CD4-positive, alpha-beta T cell treated with Interleukin-17A for 1 hour (primary cell): ENCODE results near the gene UPB1.
A peak's percentile ranks its signal among the peaks of the same experiment; 100 is the strongest.
"Not testable (repeated sequence)": the region's sequence is repeated elsewhere in the genome, so short reads cannot be mapped to it uniquely, and the experiment has no call there.

ENCODE experiments used
- DNase-seq: peaks from one replicate; pipeline ENCODE4 v3.0.0-alpha.2; 2020

Gene UPB1

GRCh38 chr22:24504956-24505736 lies 10.0 kb downstream of the UPB1 start:
- DNase-seq = no peak

- no peak for DNase-seq
These were observed 11.8 kb downstream of the UPB1 start for GRCh38 chr22:24506802-24507438.

- DNase-seq = no peak
These were observed 12.6 kb downstream of the UPB1 start for GRCh38 chr22:24507716-24508115.

GRCh38 chr22:24510637-24511625 lies 15.8 kb downstream of the UPB1 start:
- DNase-seq = no peak

- DNase-seq = no peak
These were observed 16.9 kb downstream of the UPB1 start for GRCh38 chr22:24512043-24512442.

GRCh38 chr22:24513378-24514240 lies 18.5 kb downstream of the UPB1 start:
- no peak for DNase-seq

DNA sequence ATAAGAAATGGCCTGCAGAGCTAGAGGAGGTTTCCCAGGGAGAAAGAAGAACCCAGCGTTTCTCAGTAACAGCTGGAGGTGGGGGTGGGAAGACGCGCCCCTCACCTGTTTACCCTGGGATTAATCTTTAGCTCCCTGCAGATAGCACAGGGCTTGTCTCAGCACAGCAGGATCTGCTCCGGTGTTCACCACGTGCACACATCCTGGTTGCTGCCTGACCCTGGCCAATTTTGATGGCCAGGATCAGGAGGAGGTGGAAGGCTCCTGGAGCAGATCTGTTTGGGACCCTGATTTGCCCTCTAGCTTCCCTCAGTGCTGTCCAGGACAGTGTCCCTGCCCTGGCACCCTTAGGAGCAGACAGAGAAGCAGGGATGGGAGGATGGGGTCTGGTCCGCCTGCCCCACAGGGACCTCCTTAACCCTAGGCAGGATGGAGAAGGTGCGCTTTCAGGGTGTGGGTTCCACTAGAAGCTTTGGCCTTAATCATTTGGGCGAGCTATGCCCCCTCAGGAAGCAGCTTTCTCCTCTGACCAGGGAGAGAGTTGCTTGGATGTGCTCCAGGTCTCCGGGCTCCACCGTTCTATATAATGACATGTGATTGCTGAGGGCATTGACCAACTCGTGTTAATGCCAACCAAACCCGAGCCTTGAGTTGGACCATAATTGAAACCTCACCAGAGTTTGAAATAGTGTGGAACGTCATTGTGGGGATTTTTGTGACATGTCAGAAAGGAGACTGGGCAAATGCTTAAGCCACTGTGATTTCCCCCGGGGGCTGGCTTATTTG lies 19.3 kb downstream of the UPB1 start:
- no peak for DNase-seq

GRCh38 chr22:24515027-24515338 lies 19.9 kb downstream of the UPB1 start:
- no peak for DNase-seq

DNA sequence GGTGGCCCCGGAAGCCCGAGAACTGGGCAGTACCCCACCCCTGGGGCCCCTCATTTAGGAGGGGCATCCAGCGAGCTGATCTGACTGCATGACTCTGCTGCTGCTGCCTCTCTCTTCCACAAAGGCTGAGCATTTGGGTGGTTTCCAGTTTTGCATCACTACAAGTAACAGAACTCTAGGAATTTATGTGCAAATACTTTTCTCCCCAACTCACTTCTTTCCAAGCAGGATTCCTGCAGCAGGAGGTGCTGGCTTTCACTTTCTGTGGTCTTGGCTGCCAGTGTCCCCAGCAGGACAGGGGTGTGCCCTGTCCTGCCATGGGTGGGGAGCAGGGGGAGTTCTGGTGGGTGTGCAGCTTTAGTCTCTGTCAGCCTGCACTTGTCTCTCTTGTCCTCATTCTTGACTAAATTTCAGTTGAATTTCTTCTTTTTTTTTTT lies 21.2 kb downstream of the UPB1 start:
- no peak for DNase-seq

DNA sequence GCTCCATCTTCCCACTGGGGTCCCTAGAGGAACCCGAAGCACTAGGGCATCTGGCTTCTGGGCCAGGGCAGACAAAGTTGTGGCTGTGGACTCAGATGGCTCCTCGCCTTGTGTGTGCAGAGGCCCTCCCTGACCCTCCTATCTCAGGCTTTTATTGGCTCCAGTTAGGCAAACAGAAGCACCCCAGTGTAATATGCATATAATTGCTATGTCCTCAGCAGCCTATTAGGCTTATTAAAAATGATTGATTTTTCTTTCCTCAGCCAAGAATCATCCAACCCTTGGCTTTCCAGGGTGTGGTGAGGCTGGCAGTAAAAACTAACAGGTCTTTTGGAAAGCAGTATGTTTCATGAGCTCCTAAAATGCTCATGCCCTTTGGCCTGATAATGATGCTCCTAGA lies 22.3 kb downstream of the UPB1 start:
- no peak for DNase-seq

DNA sequence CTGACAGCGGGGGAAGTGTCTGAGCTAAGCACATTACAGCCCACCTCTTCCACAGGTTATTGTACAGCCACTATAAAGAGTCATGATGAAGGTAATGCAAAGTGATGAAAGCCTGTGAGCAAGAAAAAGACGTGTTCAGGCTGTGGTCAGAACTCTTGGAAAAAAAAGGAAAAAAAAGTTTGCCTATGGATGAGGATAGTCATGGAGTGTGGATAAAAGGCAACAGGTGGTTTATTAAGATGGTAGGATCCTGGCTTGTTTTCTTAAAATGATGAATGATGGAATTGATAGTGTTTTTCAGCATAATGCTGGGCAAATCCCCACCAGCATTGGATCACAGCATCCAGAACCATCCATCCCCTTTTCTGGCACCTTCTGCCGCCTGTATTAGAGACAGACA lies 23.1 kb downstream of the UPB1 start:
- no peak for DNase-seq

DNA sequence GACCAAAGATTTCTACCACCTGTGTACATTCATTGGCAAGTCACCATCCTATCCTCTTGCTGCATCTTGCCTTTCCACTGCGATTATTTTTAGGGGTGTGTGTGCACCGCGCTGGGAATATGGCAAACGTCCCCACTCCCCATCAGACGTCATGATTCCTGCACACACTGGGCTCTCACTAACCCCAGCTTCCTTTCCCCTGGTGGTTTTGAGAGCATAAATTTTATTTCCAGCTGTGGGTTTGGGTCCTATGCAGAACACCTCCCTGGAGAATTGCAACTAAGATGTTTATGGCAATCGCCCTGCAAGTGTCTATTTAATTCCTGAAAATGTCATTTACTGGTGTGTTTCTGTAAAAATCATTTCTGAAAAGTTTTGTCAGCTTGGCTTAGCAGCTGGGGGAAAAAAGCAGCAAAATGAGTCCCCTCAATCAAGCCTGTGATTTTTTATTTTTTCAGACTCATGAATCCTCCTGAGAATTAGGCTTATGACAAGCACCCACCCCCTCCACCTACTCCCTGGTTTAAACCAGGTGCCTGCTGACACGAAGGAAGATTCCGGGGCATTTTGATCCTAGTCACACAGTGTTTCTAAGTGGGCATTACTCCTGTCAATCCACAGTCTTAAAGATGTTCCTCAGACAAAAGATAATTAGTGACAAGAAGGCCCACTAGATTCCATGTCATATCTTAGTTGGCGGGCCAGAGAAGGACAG lies 23.8 kb downstream of the UPB1 start:
- no peak for DNase-seq

DNA sequence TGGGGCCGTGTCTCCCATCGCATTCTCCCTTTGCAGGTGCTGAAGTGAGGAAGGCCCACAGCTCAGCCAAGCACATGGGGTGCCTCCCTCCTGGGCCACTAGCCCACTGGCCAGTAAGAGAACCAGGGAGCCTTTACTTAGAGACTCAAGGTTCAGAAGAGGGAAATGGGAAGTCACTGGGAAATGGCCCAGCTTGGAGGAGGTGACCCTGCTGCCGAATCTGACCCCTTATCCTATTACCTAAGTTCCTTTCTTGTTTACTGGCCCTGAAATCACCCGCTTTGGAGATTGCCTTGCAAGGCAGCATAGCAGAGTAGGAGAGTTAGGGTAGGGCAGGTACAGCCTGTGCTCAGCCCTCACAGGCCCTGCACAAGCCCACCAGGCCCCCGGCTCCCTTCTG lies 24.4 kb downstream of the UPB1 start:
- no peak for DNase-seq

DNA sequence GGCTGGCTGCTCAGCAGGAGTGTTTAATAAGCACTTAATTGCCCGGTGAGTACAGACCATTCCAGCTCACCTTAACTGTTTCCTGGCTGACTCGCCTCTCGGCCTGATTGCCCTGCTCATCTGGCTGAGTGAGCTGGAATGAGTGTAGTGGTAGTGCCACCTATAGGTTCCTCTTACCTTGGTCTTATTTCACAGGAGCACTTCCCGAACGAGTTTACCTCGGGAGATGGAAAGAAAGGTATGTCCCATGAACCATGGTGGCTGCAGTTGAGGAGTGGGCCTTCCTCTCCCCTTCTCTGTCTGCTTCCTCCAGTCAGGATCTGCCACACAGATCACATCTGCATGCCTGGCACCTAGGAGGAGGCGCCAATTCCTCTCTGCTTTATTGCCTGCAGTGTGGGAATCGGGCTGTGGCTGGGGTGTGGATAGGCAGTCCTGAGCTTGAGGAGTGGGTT lies 26.7 kb downstream of the UPB1 start:
- DNase-seq = peak; percentile 51

- no peak for DNase-seq
These were observed 28.7 kb downstream of the UPB1 start for GRCh38 chr22:24523873-24524272.

- peak; percentile 82 for DNase-seq
These were observed 30.4 kb downstream of the UPB1 start for GRCh38 chr22:24525416-24526037.

DNA sequence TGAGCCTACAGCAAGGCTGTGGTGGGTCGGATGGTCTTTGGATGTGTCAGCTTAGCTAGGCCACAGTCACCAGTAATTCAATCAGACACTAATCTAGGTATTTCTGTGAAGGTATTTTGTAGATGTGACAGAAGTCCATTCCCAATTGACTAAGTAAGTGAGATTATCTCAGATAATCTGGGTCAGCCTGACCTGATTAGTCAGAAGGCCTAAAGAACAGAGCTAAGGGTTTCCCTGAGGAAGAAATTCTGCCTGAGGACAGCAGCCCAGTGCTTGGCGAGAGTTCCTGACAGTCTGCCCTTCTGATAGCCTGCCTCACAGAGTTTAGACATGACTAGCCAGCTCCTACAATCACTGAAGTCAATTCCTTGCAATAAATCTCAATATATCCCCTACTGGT lies 31.1 kb downstream of the UPB1 start:
- no peak for DNase-seq

DNA sequence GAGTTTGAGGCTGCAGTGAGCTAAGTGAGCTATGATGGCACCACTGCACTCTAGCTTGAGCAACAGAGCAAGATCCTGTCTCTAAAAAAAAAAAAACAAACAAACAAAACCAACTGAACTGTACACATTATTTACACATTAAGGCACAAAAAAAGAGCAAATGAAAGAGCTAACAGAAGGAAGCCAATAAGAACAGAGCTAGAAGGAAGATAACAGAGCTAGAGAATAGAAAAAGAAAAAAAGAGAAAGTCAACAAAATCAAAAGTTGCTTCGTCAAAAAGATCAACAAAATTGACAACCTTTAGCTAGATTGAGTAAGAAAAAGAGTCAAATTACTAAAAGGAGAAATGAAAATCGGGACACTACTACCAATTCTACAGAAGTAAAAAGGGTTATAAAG lies 34.8 kb downstream of the UPB1 start:
- no peak for DNase-seq

DNA sequence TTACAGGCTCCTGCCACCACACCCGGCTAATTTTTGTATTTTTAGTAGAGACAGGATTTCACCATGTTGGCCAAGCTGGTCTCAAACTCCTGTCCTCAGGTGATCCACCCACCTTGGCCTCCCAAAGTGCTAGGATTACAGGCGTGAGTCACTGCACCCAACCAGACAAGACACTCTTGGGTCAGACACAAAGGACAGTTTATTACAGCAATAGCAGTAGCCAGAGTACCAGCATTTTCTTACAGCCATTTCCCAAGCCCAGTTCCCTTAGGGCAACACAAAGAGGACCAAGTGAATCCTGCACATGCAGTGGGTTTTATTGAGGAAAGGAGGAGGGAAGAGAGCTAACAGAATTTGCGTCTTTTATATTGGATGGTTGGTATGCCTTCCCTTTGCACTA lies 35.8 kb downstream of the UPB1 start:
- not testable (repeated sequence) for DNase-seq

DNA sequence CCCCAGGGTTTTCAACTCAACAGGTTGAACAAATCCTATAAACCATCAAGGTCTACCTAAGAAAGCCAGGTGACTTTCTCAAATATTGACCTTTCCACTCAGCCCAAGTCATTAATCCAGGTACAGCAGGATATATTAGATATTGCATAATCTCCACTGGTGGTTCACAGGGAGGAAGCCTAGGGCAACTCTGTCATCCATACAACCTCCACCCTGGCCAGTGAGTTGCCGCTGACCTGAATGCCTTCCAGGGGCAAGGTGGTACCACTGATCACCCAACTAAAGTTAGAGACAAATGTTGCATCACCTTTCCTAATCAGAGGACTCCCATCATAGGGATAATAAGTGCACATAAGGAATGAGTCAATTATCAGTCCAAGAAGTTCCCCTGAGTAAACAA lies 36.9 kb downstream of the UPB1 start:
- no peak for DNase-seq

DNA sequence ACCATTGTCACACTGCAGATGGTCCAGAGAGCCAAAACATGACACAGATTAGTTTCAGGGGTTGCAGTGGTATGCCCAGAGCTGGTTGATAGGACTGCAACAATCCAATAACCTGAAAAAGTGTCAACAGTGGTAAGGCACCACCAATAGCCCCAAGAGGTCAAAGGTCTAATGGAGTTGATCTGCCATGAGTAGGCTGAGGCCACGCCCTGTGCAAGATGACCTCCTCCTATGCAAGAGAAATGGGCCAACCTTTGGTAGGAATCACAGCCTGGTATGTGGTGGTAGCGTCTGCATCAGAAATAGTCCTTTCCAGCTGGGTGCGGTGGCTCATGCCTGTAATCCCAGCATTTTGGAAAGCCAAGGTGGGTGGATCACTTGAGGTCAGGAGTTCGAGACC lies 40.2 kb downstream of the UPB1 start:
- no peak for DNase-seq
